Hematopoietic multipotent progenitor cell treated with erythropoietin and hydrocortisone succinate and interleukin-3 and kit ligand, for 17 days (in vitro differentiated cells): Measurements from ENCODE around the gene MCUB.
"Not testable (repeated sequence)": the region's sequence is repeated elsewhere in the genome, so short reads cannot be mapped to it uniquely, and the experiment has no call there.

Experiments used
- DNase-seq: peaks from one replicate; pipeline ENCODE4 v3.0.0-alpha.2; 2015; ENCODE audit warnings: low spot score

Gene MCUB

DNA sequence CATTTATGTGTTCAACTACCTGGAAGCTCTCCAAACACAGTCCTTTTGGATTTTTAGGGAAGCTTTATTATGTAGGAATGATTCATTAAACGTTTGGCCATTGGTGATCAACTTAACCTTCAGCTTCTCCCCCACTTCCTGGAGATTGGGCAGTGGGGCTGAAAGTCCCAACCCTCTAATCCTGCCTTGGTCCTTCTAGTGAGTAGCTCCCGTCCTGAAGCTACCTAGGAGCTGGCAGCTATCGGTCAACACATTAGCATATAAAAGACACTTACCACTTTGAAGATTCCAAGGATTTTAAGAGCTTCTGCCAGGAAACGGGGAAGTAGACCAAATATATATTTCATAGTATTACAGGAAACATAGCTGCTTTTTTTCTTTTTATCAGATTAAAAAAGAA, 69.7 kb downstream of the MCUB start:
- DNase-seq: no peak

GRCh38 chr4:109631532-109632108, 71.6 kb downstream of the MCUB start:
- no peak for DNase-seq

DNA sequence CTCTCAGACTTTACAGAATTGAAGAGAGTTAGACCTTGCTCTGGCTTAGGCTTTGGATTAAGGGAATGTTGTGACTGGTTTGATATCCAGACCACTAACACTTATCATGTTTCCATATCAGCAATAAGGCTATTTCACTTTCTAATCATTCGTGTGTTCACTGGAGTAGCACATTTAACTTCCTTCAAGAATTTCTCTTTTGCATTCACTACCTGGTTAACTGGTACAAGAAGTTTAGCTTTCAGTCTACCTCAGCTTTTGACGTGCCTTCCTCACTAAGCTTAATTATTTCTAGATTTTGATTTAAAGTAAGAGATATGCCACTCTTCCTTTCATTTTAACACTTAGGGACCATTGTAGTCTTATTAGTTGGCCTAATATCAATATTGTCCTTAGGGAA, 80.6 kb downstream of the MCUB start:
- no peak for DNase-seq

GRCh38 chr4:109645874-109646710, 86.0 kb downstream of the MCUB start:
- no peak for DNase-seq

- DNase-seq: no peak
Observed at GRCh38 chr4:109648266-109648996, 88.4 kb downstream of the MCUB start.

GRCh38 chr4:109648997-109649575, 89.0 kb downstream of the MCUB start:
- no peak for DNase-seq

DNA sequence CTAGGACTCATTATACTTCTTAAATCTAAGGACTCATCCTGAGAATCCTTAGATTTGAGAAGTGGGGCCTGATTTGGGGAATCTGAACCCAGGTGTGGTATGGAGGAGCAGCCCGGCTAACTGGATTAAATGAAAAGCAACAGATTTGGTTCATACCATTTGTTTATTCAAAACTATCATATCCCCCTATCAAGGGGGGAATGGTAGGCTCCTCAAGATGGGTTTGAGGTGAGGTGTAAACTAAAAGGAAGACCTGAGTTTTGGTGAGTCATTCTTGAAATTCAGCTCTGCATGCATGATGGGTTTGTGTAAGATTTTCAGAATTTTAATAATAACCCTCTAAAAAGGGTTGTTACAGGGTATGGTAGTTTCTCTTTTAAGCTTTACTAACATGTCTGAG, 89.8 kb downstream of the MCUB start:
- DNase-seq: no peak

- DNase-seq: no peak
Observed at GRCh38 chr4:109655396-109655795, 95.3 kb downstream of the MCUB start.

- no peak for DNase-seq
Observed at GRCh38 chr4:109657854-109658418, 97.9 kb downstream of the MCUB start.

DNA sequence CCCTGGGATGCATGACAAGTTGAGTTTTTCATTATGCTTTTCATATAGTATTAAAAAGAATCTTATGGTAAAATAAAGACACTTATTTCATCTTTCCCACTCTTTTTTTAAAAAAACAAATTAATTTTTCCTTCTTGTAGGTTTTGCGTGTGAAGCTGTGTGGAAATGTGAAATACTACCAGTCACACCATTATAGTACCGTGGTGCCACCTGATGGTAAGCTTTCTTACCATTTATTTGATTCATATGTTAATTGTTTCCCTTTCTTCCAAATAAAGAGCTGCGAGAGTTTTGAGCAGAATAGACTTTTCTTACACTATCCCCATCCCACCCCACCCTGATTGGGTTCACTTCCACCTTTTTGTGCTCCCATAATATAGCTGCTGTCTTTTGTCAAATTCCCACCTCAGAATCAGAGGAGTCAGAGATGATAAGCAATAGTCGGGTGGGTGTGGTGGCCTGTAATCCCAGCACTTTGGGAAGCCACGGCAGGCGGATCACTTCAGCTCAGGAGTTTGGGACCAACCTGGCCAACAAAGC, 98.9 kb downstream of the MCUB start:
- DNase-seq: no peak

- DNase-seq: no peak
Observed at GRCh38 chr4:109662116-109662515, 102.1 kb downstream of the MCUB start.

GRCh38 chr4:109662771-109663170, 102.7 kb downstream of the MCUB start:
- no peak for DNase-seq

GRCh38 chr4:109665783-109666485, 105.9 kb downstream of the MCUB start:
- DNase-seq: no peak

DNA sequence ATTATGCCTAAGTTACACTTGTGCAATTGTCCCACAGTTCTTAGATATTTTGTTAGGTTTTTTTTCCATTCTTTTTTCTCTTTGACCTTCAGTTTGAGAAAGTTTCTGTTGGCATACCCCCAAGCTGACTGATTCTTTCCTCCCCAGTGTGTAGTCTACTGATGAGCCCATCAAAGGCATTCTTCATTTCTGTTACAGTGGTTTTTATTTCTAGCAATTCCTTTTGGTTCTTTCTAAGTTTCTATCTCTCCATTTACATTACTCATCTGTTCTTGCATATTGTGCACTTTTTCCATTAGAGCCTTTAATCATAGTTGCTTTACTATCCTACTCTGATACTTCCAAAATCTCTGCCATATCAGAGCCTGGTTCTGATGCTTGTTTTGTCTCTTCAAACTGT, 111.3 kb downstream of the MCUB start:
- DNase-seq: no peak

- no peak for DNase-seq
Observed at GRCh38 chr4:109672169-109672930, 112.3 kb downstream of the MCUB start.

- no peak for DNase-seq
Observed at GRCh38 chr4:109673303-109673702, 113.3 kb downstream of the MCUB start.

- DNase-seq: no peak
Observed at GRCh38 chr4:109675181-109675580, 115.1 kb downstream of the MCUB start.

GRCh38 chr4:109675843-109676242, 115.8 kb downstream of the MCUB start:
- DNase-seq: no peak

DNA sequence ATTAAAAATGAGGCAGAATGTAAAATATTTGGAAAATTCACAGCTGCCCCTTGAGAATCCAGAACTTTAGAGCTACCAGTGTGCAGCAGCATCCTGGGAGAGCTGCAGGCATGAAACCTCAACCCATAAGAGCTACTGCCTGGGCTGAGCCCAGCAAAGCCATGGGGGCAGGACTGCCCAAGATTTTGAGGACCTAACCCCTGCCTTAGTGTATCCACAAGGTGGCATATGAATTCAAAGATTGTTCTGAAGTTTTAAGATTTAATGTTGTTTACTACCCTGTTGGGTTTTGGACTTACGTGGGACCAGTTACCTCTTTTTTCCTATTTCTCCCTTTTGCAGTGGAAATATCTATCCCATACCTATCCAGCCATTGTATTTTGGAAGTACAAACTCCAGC, 116.8 kb downstream of the MCUB start:
- no peak for DNase-seq

- DNase-seq: not testable (repeated sequence)
Observed at GRCh38 chr4:109678472-109678871, 118.4 kb downstream of the MCUB start.

DNA sequence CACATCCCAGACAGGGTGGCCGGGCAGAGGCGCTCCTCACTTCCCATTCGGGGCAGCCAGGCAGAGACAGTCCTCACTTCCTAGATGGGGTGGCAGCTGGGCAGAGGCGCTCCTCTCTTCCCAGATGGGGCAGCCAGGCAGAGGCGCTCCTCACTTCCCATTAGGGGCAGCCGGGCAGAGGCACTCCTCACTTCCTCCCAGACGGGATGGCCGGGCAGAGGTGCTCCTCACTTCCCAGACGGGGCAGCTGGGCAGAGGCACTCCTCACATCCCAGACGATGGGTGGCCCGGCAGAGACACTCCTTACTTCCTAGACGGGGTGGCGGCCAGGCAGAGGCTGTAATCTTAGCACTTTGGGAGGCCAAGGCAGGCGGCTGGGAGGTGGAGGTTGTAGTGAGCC, 118.9 kb downstream of the MCUB start:
- DNase-seq: not testable (repeated sequence)
